GM21447 (cell line): ENCODE measurements around the gene ASIC2.

Experiments used
- ATAC-seq: cut with Tn5 transposase; IDR thresholded peaks from one replicate; pipeline ENCODE4 v1.9.1; 2021; ENCODE audit not compliant: unreplicated experiment

The ASIC2 gene

GRCh38 chr17:33166472-33166871 lies 126.6 kb downstream of the ASIC2 start:
- no peak for ATAC-seq

- ATAC-seq = no peak
Observed at GRCh38 chr17:33164169-33164881, 128.8 kb downstream of the ASIC2 start.

- ATAC-seq = no peak
Observed at GRCh38 chr17:33163533-33164168, 129.4 kb downstream of the ASIC2 start.

GRCh38 chr17:33154869-33155455 lies 138.1 kb downstream of the ASIC2 start:
- ATAC-seq = no peak

- no peak for ATAC-seq
Observed at GRCh38 chr17:33152783-33153182, 140.3 kb downstream of the ASIC2 start.

GRCh38 chr17:33151565-33151964 lies 141.5 kb downstream of the ASIC2 start:
- no peak for ATAC-seq

- ATAC-seq = no peak
Observed at GRCh38 chr17:33145941-33146340, 147.2 kb downstream of the ASIC2 start.

GRCh38 chr17:33144837-33145236 lies 148.3 kb downstream of the ASIC2 start:
- ATAC-seq = no peak

GRCh38 chr17:33142705-33143299 lies 150.3 kb downstream of the ASIC2 start:
- no peak for ATAC-seq

- ATAC-seq = no peak
Observed at GRCh38 chr17:33140413-33141099, 152.5 kb downstream of the ASIC2 start.

- ATAC-seq = no peak
Observed at GRCh38 chr17:33138627-33139026, 154.5 kb downstream of the ASIC2 start.

- ATAC-seq = no peak
Observed at GRCh38 chr17:33137426-33137825, 155.7 kb downstream of the ASIC2 start.

GRCh38 chr17:33135691-33136090 lies 157.4 kb downstream of the ASIC2 start:
- ATAC-seq = no peak

- no peak for ATAC-seq
Observed at GRCh38 chr17:33131620-33132019, 161.5 kb downstream of the ASIC2 start.

GRCh38 chr17:33127706-33128105 lies 165.4 kb downstream of the ASIC2 start:
- ATAC-seq = no peak

GRCh38 chr17:33126086-33126485 lies 167.0 kb downstream of the ASIC2 start:
- no peak for ATAC-seq

- ATAC-seq = no peak
Observed at GRCh38 chr17:33125552-33125950, 167.5 kb downstream of the ASIC2 start.

- ATAC-seq = no peak
Observed at GRCh38 chr17:33124871-33125551, 168.1 kb downstream of the ASIC2 start.

- no peak for ATAC-seq
Observed at GRCh38 chr17:33124185-33124584, 168.9 kb downstream of the ASIC2 start.

- ATAC-seq = no peak
Observed at GRCh38 chr17:33121756-33122155, 171.3 kb downstream of the ASIC2 start.

- ATAC-seq = no peak
Observed at GRCh38 chr17:33121272-33121671, 171.8 kb downstream of the ASIC2 start.
